Suppressor macrophage treated with lipopolysaccharide for 1 hour (primary cell): ENCODE data around the gene CSTB.

Experiments
- DNase-seq, 3 donors: peaks; one replicate each; pipeline ENCODE4 v3.0.0-alpha.2; 2020 to 2022

Gene CSTB

GRCh38 chr21:43748622-43749021 is 27.5 kb downstream of the CSTB start:
- no peak for DNase-seq

GRCh38 chr21:43745772-43746517 is 30.2 kb downstream of the CSTB start:
- DNase-seq: no peak

GRCh38 chr21:43744725-43745124 is 31.4 kb downstream of the CSTB start:
- DNase-seq: no peak

GRCh38 chr21:43743947-43744346 is 32.2 kb downstream of the CSTB start:
- DNase-seq: no peak

- no peak for DNase-seq
Observed at GRCh38 chr21:43741423-43742096, 34.5 kb downstream of the CSTB start.

GRCh38 chr21:43740497-43741156 is 35.5 kb downstream of the CSTB start:
- DNase-seq: no peak

- DNase-seq: peak in 1 of 3 donors; percentile 40
Observed at GRCh38 chr21:43739621-43740435, 36.3 kb downstream of the CSTB start.

- no peak for DNase-seq
Observed at GRCh38 chr21:43737158-43737950, 38.8 kb downstream of the CSTB start.

GRCh38 chr21:43736224-43736883 is 39.8 kb downstream of the CSTB start:
- no peak for DNase-seq

GRCh38 chr21:43735236-43736091 is 40.6 kb downstream of the CSTB start:
- no peak for DNase-seq

GRCh38 chr21:43734928-43735229 is 41.2 kb downstream of the CSTB start:
- DNase-seq: no peak

GRCh38 chr21:43734131-43734927 is 41.8 kb downstream of the CSTB start:
- DNase-seq: no peak

GRCh38 chr21:43733529-43734071 is 42.5 kb downstream of the CSTB start:
- peak; percentile 71 to 84 (median 79) for DNase-seq

- no peak for DNase-seq
Observed at GRCh38 chr21:43733060-43733459, 43.0 kb downstream of the CSTB start.

GRCh38 chr21:43731891-43732711 is 44.0 kb downstream of the CSTB start:
- DNase-seq: no peak

GRCh38 chr21:43731476-43731875 is 44.6 kb downstream of the CSTB start:
- no peak for DNase-seq

- peak; percentile 97 to 99 (median 98) for DNase-seq
Observed at GRCh38 chr21:43728467-43729390, 47.4 kb downstream of the CSTB start.

- DNase-seq: no peak
Observed at GRCh38 chr21:43728154-43728466, 48.0 kb downstream of the CSTB start.
